IMR-90 (cell line): ENCODE results near the gene PALLD. TPM values are rescaled to one million over a fixed set of nuclear protein-coding genes. Genes with fewer than 3 reads are reported as not detected.

ENCODE experiments used
- ATAC-seq: fragments of 200-7000 bp; cut with Tn5 transposase; 2 replicates; pipeline ENCODE4 v1.9.1; 2020; ENCODE audit warnings: low read depth, mild to moderate bottlenecking, moderate library complexity
- BruUV-seq: library from RNA; stranded (reverse); fragments of 400-500 nt; replicated peaks from 2 replicates; lab custom pipeline; 2021; lab: Mats Ljungman, UMichigan
- CTCF ChIA-PET: fragments of 300-600 bp; formaldehyde crosslinking; extraction: SDS; loops from one replicate; lab custom pipeline; 2021; ENCODE audit warnings: antibody characterized with exemption; lab: Yijun Ruan, JAX
- POLR2A ChIA-PET: fragments of 300-600 bp; sonication (Branson Sonifier 250); formaldehyde crosslinking; loops from one replicate; lab custom pipeline; 2022; ENCODE audit warnings: antibody characterized with exemption; ENCODE audit not compliant: unreplicated experiment; lab: Charles Lee
- DNase-seq: peaks from one replicate; pipeline ENCODE4 v3.0.0; 2013
- H2AFZ ChIP-seq: replicated peaks from 2 replicates; pipeline ENCODE3; 2013; ENCODE audit warnings: low read length, mild to moderate bottlenecking; ENCODE audit not compliant: poor library complexity
- H2AK5ac ChIP-seq: 2 replicates; pipeline ENCODE4 v1.6.1; 2013; ENCODE audit warnings: low read depth, low read length, inconsistent platforms
- H2AK9ac ChIP-seq: replicated peaks from 2 replicates; pipeline ENCODE3; 2013; ENCODE audit warnings: mild to moderate bottlenecking, low read depth, low read length, moderate library complexity; ENCODE audit not compliant: poor library complexity
- H2BK120ac ChIP-seq: 2 replicates; pipeline ENCODE4 v1.6.1; 2013; ENCODE audit warnings: low read depth, low read length, inconsistent platforms
- H2BK15ac ChIP-seq: 3 replicates; pipeline ENCODE4 v1.6.1; 2013; ENCODE audit warnings: low read depth, low read length, inconsistent platforms
- H2BK20ac ChIP-seq: 2 replicates; pipeline ENCODE4 v1.6.1; 2013; ENCODE audit warnings: low read depth, mild to moderate bottlenecking, inconsistent platforms, low read length, moderate library complexity
- H2BK5ac ChIP-seq: 2 replicates; pipeline ENCODE4 v1.6.1; 2013; ENCODE audit warnings: mild to moderate bottlenecking, low read depth, low read length, inconsistent platforms; ENCODE audit not compliant: poor library complexity, severe bottlenecking
- H3K14ac ChIP-seq: replicated peaks from 2 replicates; pipeline ENCODE4 v1.6.1; 2013; ENCODE audit warnings: low read depth, low read length, inconsistent platforms
- H3K18ac ChIP-seq: 2 replicates; pipeline ENCODE4 v1.6.1; 2013; ENCODE audit warnings: low read depth, low read length, control low read depth
- H3K23ac ChIP-seq: 2 replicates; pipeline ENCODE4 v1.6.1; 2013; ENCODE audit warnings: low read depth, low read length, inconsistent platforms
- H3K27ac ChIP-seq: 2 replicates; pipeline ENCODE4 v1.5.1; 2013; ENCODE audit warnings: mild to moderate bottlenecking, control low read depth, low read length; ENCODE audit not compliant: insufficient read depth
- H3K27me3 ChIP-seq: 2 replicates; pipeline ENCODE4 v1.6.1; 2013; ENCODE audit warnings: low read length; ENCODE audit not compliant: control insufficient read depth, insufficient read depth
- H3K36me3 ChIP-seq: 2 replicates; pipeline ENCODE4 v1.6.1; 2013; ENCODE audit warnings: low read length, mixed read lengths; ENCODE audit not compliant: control insufficient read depth, insufficient read depth
- H3K4ac ChIP-seq: 2 replicates; pipeline ENCODE4 v1.6.1; 2013; ENCODE audit warnings: low read depth, low read length, inconsistent platforms
- H3K4me1 ChIP-seq: 2 replicates; pipeline ENCODE4 v1.6.1; 2013; ENCODE audit warnings: low read length, mixed read lengths; ENCODE audit not compliant: control insufficient read depth, insufficient read depth
- H3K4me2 ChIP-seq: 2 replicates; pipeline ENCODE4 v1.6.1; 2013; ENCODE audit warnings: low read depth, mild to moderate bottlenecking, control low read depth, low read length, moderate library complexity
- H3K4me3 ChIP-seq: 2 replicates; pipeline ENCODE4 v1.5.1; 2013; ENCODE audit warnings: low read depth, mild to moderate bottlenecking, control low read depth, low read length, moderate library complexity; ENCODE audit not compliant: insufficient read depth
- H3K56ac ChIP-seq: 2 replicates; pipeline ENCODE4 v1.6.1; 2013; ENCODE audit warnings: low read length, inconsistent platforms; ENCODE audit not compliant: insufficient read depth; ENCODE audit errors: extremely low read depth
- H3K79me1 ChIP-seq, 2 experiments: 2 replicates each; pipeline ENCODE4 v1.6.1; 2013; ENCODE audit warnings: low read length in 2 of 2, inconsistent platforms in 1 of 2, low read depth in 1 of 2
- H3K9ac ChIP-seq: 2 replicates; pipeline ENCODE4 v1.6.1; 2013; ENCODE audit warnings: low read depth, low read length, control low read depth
- H3K9me1 ChIP-seq: 2 replicates; pipeline ENCODE4 v1.6.1; 2013; ENCODE audit warnings: low read length, inconsistent platforms; ENCODE audit not compliant: insufficient read depth
- H3K9me3 ChIP-seq: 2 replicates; pipeline ENCODE4 v1.6.1; 2013; ENCODE audit warnings: low read length; ENCODE audit not compliant: control insufficient read depth, insufficient read depth
- H4K20me1 ChIP-seq: 2 replicates; pipeline ENCODE4 v1.6.1; 2013; ENCODE audit warnings: low read length, inconsistent platforms; ENCODE audit not compliant: insufficient read depth
- H4K5ac ChIP-seq: 2 replicates; pipeline ENCODE4 v1.6.1; 2013; ENCODE audit warnings: mild to moderate bottlenecking, low read depth, low read length, control low read depth
- H4K8ac ChIP-seq, 2 experiments: 2 replicates each; pipeline ENCODE4 v1.6.1; 2013; ENCODE audit warnings: low read depth in 2 of 2, low read length in 2 of 2, control low read depth in 1 of 2, inconsistent platforms in 1 of 2
- H4K91ac ChIP-seq: 2 replicates; pipeline ENCODE4 v1.6.1; 2013; ENCODE audit warnings: low read depth, low read length, inconsistent platforms; ENCODE audit not compliant: insufficient read depth
- BHLHE40 ChIP-seq: fragments of 150-350 bp; IDR thresholded peaks from 2 replicates; pipeline ENCODE4 v1.6.1; 2016; ENCODE audit warnings: mild to moderate bottlenecking, low read depth, low read length
- CEBPB ChIP-seq: IDR thresholded peaks from 2 replicates; pipeline ENCODE4 v1.6.1; 2012; ENCODE audit warnings: low read depth, low read length, improper control_type of control experiment
- CHD1 ChIP-seq: IDR thresholded peaks from 2 replicates; pipeline ENCODE4 v1.6.1; 2012; ENCODE audit warnings: low read depth, low read length, improper control_type of control experiment
- FOS ChIP-seq: fragments of 150-350 bp; IDR thresholded peaks from 2 replicates; pipeline ENCODE4 v1.6.1; 2016; ENCODE audit warnings: low read depth, low read length
- MAFK ChIP-seq: IDR thresholded peaks from 2 replicates; pipeline ENCODE4 v1.6.1; 2012; ENCODE audit warnings: low read depth, low read length, improper control_type of control experiment
- MAZ ChIP-seq: IDR thresholded peaks from 2 replicates; pipeline ENCODE4 v1.6.1; 2012; ENCODE audit warnings: low read depth, mild to moderate bottlenecking, low read length, improper control_type of control experiment, moderate library complexity, borderline replicate concordance
- MXI1 ChIP-seq: IDR thresholded peaks from 2 replicates; pipeline ENCODE4 v1.6.1; 2012; ENCODE audit warnings: low read depth, mild to moderate bottlenecking, low read length, moderate library complexity, borderline replicate concordance
- NFE2L2 ChIP-seq: fragments of 150-350 bp; IDR thresholded peaks from 2 replicates; pipeline ENCODE4 v1.6.1; 2016; ENCODE audit warnings: low read depth, mild to moderate bottlenecking, low read length
- POLR2A ChIP-seq: IDR thresholded peaks from 2 replicates; pipeline ENCODE4 v1.6.1; 2012; ENCODE audit warnings: mild to moderate bottlenecking, low read depth, low read length
- RAD21 ChIP-seq: IDR thresholded peaks from 2 replicates; pipeline ENCODE4 v1.6.1; 2012; ENCODE audit warnings: low read length, improper control_type of control experiment
- RCOR1 ChIP-seq: IDR thresholded peaks from 2 replicates; pipeline ENCODE4 v1.6.1; 2012; ENCODE audit warnings: mild to moderate bottlenecking, low read length, improper control_type of control experiment; ENCODE audit not compliant: insufficient replicate concordance
- RFX5 ChIP-seq: IDR thresholded peaks from 2 replicates; pipeline ENCODE4 v1.8.0; 2012; ENCODE audit warnings: low read depth, mild to moderate bottlenecking, low read length, moderate library complexity
- SMC3 ChIP-seq: fragments of 150-350 bp; IDR thresholded peaks from 2 replicates; pipeline ENCODE4 v1.6.1; 2016; ENCODE audit warnings: low read depth, mild to moderate bottlenecking, antibody characterized with exemption, low read length, moderate library complexity
- dilution Hi-C: fragments of 300-500 bp; cut with HindIII; formaldehyde crosslinking; loops from one replicate; pipeline ENCODE4 v1.14.3; 2018; ENCODE audit warnings: low sequenced_read_pairs; ENCODE audit not compliant: unreplicated experiment
- in situ Hi-C: fragments of 300-500 bp; cut with MboI; formaldehyde crosslinking; loops from 3 replicates; pipeline ENCODE4 v1.14.3; 2019; ENCODE audit warnings: low sequenced_read_pairs, inconsistent platforms, mixed read lengths
- intact Hi-C: fragments of 100-400 bp; cut with micrococcal nuclease; formaldehyde crosslinking; loops from 2 replicates; pipeline ENCODE4 v1.10.0; 2022
- polyA plus RNA-seq, 3 experiments: library from polyadenylated mRNA; depleted of rRNA; stranded (reverse); fragments of >200 nt; gene quantifications; 2 replicates each; pipeline ENCODE4 v1.2.3, GENCODE V29; 2012; ENCODE audit warnings: low replicate concordance in 1 of 3
- total RNA-seq: library from RNA; depleted of rRNA; stranded (reverse); fragments of >200 nt; gene quantifications from 2 replicates; pipeline ENCODE4 v1.2.3, GENCODE V29; 2012
- TF ChIP-seq, protein P1 (sequence below): conservative IDR thresholded peaks from 2 replicates; pipeline ENCODE4 v1.5.1; 2012; ENCODE audit warnings: mild to moderate bottlenecking, low read depth, low read length, improper control_type of control experiment
- TF ChIP-seq, protein P2 (sequence below): fragments of 150-350 bp; IDR thresholded peaks from 2 replicates; pipeline ENCODE4 v1.6.1; 2016; ENCODE audit warnings: low read depth, mild to moderate bottlenecking, low read length, moderate library complexity, borderline replicate concordance
- TF ChIP-seq, protein P3 (sequence below): fragments of 150-350 bp; IDR thresholded peaks from 2 replicates; pipeline ENCODE4 v1.6.1; 2017; ENCODE audit warnings: mild to moderate bottlenecking, antibody characterized with exemption, low read length, low read depth

PALLD gene
- total and polyA plus RNA-seq, 2 of the 4 experiments (the other 2 are of a cell fraction): 91.0 to 91.9 TPM

DNA sequence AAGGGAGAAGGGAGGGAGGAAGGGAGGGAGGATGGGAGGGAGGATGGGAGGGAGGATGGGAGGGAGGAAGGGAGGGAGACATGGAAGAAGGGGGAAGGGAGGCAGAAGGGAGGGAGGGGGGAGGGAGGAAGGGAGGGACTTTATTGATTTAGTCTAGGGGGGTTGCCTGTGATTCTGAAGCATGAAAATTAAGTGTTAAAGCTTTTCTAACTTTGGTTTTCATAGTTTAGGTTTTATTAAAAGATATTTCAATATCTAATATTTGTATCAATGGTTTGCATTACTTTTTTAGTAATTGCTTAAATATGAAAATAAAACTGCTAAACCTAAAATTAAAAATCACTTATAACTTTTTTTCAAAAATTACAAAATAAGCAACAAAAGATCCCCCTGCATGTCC, 2.4 kb downstream of the PALLD start:
- Histone ChIP-seq H2BK5ac (no peak overlapping the region), H3K27ac (no peak overlapping the region), H4K5ac (no peak overlapping the region), H3K4me2 (no peak overlapping the region), H3K23ac (no peak overlapping the region), H3K4ac (no peak overlapping the region), H3K9me3 (no peaks in the 10 kb centered on the region), H4K8ac (no peak overlapping the region), H3K4me3 (no peak overlapping the region), H3K27me3 (no peaks in the 10 kb centered on the region), H3K4me1 (no peaks in the 10 kb centered on the region; the same call in 1 of the 2 replicates), H2AK5ac (no peak overlapping the region), H2BK20ac (no peak overlapping the region), H3K9ac (no peak overlapping the region), H3K18ac (no peak overlapping the region), H2AK9ac (no peak overlapping the region), H3K36me3 (no peaks in the 10 kb centered on the region), H3K56ac (no peak overlapping the region), H4K20me1 (no peaks in the 10 kb centered on the region), H3K14ac (no peak overlapping the region), H2BK120ac (no peak overlapping the region), H4K91ac (no peak overlapping the region), H2BK15ac (no peak overlapping the region), H3K79me1 (no peaks in the 10 kb centered on the region), H3K9me1 (no peaks in the 10 kb centered on the region), H2AFZ (no peak overlapping the region)
- ChIA-PET CTCF (no interaction called here), POLR2A (interaction anchor here (0.6 kb wide), 1 partner anchor 333 kb away, joined by 3 read pairs; no protein-coding TSS in a partner anchor)
- DNase-seq: no peak
- no peak for ATAC-seq
- TF ChIP-seq, protein P1, sequence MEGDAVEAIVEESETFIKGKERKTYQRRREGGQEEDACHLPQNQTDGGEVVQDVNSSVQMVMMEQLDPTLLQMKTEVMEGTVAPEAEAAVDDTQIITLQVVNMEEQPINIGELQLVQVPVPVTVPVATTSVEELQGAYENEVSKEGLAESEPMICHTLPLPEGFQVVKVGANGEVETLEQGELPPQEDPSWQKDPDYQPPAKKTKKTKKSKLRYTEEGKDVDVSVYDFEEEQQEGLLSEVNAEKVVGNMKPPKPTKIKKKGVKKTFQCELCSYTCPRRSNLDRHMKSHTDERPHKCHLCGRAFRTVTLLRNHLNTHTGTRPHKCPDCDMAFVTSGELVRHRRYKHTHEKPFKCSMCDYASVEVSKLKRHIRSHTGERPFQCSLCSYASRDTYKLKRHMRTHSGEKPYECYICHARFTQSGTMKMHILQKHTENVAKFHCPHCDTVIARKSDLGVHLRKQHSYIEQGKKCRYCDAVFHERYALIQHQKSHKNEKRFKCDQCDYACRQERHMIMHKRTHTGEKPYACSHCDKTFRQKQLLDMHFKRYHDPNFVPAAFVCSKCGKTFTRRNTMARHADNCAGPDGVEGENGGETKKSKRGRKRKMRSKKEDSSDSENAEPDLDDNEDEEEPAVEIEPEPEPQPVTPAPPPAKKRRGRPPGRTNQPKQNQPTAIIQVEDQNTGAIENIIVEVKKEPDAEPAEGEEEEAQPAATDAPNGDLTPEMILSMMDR: no peak
- TF ChIP-seq RAD21: no peak
- no peak for TF ChIP-seq CEBPB
- no peak for TF ChIP-seq FOS
- TF ChIP-seq CHD1: no peak
- TF ChIP-seq SMC3: no peak
- TF ChIP-seq BHLHE40: no peak
- TF ChIP-seq, protein P2, sequence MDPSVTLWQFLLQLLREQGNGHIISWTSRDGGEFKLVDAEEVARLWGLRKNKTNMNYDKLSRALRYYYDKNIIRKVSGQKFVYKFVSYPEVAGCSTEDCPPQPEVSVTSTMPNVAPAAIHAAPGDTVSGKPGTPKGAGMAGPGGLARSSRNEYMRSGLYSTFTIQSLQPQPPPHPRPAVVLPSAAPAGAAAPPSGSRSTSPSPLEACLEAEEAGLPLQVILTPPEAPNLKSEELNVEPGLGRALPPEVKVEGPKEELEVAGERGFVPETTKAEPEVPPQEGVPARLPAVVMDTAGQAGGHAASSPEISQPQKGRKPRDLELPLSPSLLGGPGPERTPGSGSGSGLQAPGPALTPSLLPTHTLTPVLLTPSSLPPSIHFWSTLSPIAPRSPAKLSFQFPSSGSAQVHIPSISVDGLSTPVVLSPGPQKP: no peak
- TF ChIP-seq MAFK: no peak
- TF ChIP-seq RCOR1: no peak
- no peak for TF ChIP-seq NFE2L2
- TF ChIP-seq, protein P3, sequence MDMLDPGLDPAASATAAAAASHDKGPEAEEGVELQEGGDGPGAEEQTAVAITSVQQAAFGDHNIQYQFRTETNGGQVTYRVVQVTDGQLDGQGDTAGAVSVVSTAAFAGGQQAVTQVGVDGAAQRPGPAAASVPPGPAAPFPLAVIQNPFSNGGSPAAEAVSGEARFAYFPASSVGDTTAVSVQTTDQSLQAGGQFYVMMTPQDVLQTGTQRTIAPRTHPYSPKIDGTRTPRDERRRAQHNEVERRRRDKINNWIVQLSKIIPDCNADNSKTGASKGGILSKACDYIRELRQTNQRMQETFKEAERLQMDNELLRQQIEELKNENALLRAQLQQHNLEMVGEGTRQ: no peak
- TF ChIP-seq RFX5: no peak
- no peak for TF ChIP-seq MAZ
- no peak for TF ChIP-seq MXI1
- TF ChIP-seq POLR2A: no peak
- BruUV-seq: no TSS peak
- dilution Hi-C loops: no loop called here
- intact Hi-C loops: no loop called here
- in situ Hi-C loops: no loop called here
